ENCODE measurements around the gene S100A12. TPM values are rescaled to one million over a fixed set of nuclear protein-coding genes. Genes with fewer than 3 reads are reported as not detected.

The S100A12 gene
- 1.7 TPM in 1 of 2 replicates, not detected in the other for total RNA-seq

DNA sequence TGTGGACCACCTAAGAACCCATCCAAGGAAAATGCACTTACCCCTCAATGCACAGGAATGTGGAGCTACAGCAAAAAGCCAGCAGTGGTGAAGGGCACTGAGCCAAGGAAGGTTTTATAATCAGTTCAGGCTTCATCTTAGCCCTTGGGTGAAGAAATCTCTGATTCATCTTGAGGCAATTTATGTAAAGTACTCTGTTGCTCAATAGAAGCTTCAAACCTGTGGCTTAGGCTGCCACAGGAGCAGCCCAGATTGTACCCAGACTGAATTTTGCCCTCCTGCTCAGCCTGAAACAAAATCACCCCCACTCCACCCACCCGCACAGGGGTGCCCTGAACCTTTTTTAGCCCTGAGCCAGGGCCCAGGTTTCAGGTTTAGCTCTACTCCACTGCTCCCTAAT lies at the start of gene S100A12:
S100A12 (minus strand) TSS at position 111 of the 400 bp plus-strand sequence. CDS start 1,029 bp downstream, outside the sequence.

DNA sequence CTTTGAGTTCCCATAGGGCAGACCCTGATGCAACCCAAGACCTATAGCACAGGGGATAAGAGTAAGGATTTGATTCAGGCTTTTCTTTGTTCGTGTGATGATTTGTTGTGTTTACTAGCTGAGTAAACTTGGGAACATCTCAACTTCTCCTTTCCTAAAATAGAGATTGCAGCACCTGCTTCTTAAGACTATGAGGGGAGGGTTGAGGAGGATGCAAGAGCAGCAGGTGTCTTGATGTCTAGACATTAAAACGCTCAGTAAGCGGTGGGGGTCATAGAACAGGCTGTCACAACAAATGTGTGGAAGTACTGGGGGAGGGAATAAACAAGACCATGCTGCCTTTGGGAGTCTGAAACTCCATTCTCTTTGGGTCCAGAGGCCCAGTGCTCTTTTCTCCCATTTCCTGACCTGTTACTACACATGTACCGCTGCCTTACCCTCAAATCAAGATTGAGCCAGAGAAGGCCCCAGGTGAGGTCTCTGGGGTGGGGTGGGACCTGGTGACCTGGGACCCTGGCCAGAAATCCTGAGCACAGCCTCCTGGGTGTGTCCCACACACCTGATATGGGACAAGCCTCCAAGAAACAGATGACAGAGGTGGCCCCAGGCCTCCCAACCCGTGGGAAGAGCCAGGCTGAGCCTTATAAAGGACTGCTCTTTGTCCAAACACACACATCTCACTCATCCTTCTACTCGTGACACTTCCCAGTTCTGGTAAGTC lies 40.6 kb upstream of the S100A12 start, which contains the start of gene S100A7A:
S100A7A (plus strand) TSS at position 671 of the 721 bp plus-strand sequence. CDS start 1,563 bp downstream, outside the sequence.

DNA sequence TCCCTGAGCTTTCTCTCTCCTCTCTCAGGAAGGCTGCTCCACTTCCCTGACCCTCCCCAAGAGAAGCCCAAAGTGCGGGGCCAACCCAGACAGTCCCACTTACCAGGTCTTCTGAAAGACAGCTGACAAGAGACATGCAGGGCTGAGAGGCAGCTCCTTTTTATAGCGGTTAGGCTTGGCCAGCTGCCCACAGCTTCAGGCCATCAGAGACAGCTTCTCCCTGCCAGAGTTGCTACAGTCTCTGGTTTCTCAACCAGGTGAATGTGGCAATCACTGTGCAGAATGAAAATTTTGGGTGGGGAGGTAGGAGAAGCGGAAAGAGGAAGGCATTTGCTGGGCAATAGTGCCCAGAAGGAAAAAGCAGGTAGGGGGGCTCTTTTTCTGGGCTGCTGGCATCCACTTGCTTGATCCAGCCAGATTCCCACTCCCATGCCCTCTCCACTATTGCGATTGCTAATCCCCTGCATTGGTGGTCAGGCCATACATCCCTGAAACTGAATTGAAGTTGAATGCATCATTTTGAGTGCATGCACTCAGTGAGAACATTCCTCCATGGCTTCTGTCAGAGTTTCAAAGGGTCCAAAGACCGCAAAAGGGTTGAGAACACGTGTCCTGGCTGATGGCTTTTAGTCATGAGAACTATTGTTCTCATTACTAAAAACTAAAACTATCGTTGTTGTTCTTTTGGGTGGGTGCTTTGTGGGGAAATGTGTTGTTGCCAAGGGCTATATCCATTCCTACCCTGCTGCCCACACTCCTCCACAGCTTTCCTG lies 15.7 kb upstream of the S100A12 start, which contains the start of gene S100A8:
S100A8 (minus strand) TSS at position 136 of the 773 bp plus-strand sequence. CDS start 538 bp downstream, outside the sequence.

DNA sequence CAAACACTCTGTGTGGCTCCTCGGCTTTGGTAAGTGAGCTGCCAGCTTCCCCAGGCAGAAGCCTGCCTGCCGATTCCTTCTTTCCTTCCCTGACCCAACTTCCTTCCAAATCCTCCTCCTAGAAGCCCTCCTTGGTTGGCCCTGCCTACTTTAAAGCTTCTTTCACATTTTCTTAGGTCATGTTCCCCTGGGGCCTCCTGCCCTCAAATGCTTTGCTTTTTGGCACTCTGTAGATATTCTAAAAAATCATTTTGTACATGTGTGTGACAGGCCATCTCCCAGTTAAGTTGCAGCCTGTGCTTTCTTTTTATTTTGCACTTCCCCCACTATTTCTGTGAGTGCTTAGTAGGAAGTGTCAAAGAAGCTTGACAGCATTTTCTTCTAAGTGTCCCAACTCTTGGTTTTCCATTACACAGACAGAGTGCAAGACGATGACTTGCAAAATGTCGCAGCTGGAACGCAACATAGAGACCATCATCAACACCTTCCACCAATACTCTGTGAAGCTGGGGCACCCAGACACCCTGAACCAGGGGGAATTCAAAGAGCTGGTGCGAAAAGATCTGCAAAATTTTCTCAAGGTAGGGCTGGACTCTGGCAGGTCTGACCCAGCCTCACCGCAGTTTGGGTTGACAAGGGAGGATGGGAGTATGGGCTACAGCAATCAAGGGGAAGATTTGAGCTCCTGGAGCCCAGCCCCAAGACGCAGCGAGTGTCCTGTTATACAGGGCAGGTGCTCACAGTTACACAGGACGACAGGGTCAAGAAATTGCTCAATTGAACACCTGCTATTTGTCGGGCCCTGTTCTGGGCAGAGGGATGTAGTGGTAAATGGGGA lies 17.3 kb downstream of the S100A12 start, which contains the start of gene S100A9:
S100A9 (plus strand) TSS at position 2 of the 838 bp plus-strand sequence; CDS start at position 432, 430 bp downstream.

DNA sequence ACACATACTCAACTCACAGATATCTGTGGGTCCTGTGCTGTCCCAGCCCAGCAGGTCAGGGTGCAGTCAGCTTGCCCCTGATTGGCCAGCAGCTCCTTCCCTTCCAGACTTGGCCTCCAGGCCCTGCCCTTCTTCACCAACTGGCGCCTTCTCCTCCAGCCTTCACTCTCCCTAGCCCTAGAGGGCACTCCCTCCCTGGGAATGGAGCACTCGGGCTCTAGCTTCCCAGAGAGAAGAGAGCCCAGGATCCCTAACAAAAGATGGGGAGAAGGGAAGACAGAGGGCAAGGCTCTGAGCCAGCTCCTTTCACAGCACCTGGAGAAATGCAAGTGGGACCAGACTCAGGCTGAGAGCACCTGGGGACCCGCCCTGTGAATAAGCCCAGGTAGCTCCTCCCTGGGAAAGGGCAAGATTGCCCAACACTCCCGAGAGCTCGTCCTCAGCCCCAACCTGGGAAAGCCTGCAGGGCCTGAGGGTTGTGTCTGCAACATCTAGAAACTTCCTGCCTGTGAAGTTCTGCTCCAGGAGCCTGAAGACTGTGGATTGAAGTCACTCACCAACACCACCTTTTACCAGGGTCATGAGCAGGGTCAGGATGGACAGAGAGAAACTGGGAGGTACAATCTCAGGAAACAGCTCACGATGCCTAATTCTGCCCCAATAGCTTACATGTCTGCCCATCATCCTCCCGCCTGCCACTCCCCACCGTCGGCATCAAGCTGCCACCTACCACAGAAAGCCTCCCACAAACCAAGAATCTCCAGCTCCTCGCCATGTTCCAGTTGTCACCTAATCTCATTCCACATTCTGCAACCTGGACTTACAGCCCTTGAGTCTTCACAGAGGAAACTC lies 26.7 kb downstream of the S100A12 start, which contains the start of gene PGLYRP4:
PGLYRP4 (minus strand) TSS at position 331 of the 852 bp plus-strand sequence. CDS start 909 bp downstream, outside the sequence.

Other genes starting within 250 kb of the S100A12 start
- gene SPRR2G, start 224.7 kb downstream of the S100A12 start, total RNA-seq = not detected in 2 replicates
- gene LELP1, start 172.2 kb downstream of the S100A12 start, total RNA-seq = not detected in 2 replicates
- gene PRR9, start 158.0 kb downstream of the S100A12 start, total RNA-seq = not detected in 2 replicates
- not detected in 2 replicates for gene LORICRIN, start 115.9 kb downstream of the S100A12 start, total RNA-seq
- gene PGLYRP3, start 62.7 kb downstream of the S100A12 start, total RNA-seq = 1.7 TPM in 1 of 2 replicates, not detected in the other
- gene PGLYRP4, start 26.8 kb downstream of the S100A12 start, total RNA-seq = 0.64 and 1.9 TPM in 2 replicates
- 302 and 949 TPM in 2 replicates for gene S100A9, start 17.8 kb downstream of the S100A12 start, total RNA-seq
- gene S100A8, start 15.5 kb upstream of the S100A12 start, total RNA-seq = 19.4 and 185 TPM in 2 replicates
- under 0.01 TPM in 1 of 2 replicates, not detected in the other for gene S100A7A, start 40.9 kb upstream of the S100A12 start, total RNA-seq
- 1.4 TPM in 1 of 2 replicates, not detected in the other for gene S100A7, start 85.0 kb upstream of the S100A12 start, total RNA-seq
- gene S100A6, start 160.4 kb upstream of the S100A12 start, total RNA-seq = 1,352 and 3,810 TPM in 2 replicates
- 0.48 TPM in 1 of 2 replicates, not detected in the other for gene S100A5, start 165.3 kb upstream of the S100A12 start, total RNA-seq
- 44.8 and 55.4 TPM in 2 replicates for gene S100A4, start 170.2 kb upstream of the S100A12 start, total RNA-seq
- gene S100A3, start 173.6 kb upstream of the S100A12 start, total RNA-seq = 7.0 and 11.7 TPM in 2 replicates
- 975 and 1,509 TPM in 2 replicates for gene S100A2, start 190.2 kb upstream of the S100A12 start, total RNA-seq
- gene S100A16, start 237.5 kb upstream of the S100A12 start, total RNA-seq = 969 and 1,207 TPM in 2 replicates
- gene S100A14, start 240.7 kb upstream of the S100A12 start, total RNA-seq = 685 and 1,926 TPM in 2 replicates

Measured in tracheal epithelial cell (primary cell).